Chondrocyte (in vitro differentiated cells): ENCODE results near the gene HBE1. TPM values are rescaled to one million over a fixed set of nuclear protein-coding genes. Genes with fewer than 3 reads are reported as not detected.

Experiments used
- DNase-seq: peaks from one replicate; pipeline ENCODE4 v3.0.0; 2021; ENCODE audit warnings: mixed read lengths, low spot score
- H3K27ac Mint-ChIP-seq: one replicate; pipeline ENCODE4 v1.8.0; 2021; ENCODE audit warnings: mild to moderate bottlenecking, moderate library complexity, mixed read lengths; ENCODE audit not compliant: unreplicated experiment
- H3K27me3 Mint-ChIP-seq: 2 replicates; pipeline ENCODE4 v1.8.0; 2021; ENCODE audit warnings: low read depth, mixed read lengths
- H3K36me3 Mint-ChIP-seq: 2 replicates; pipeline ENCODE4 v1.8.0; 2021; ENCODE audit warnings: low read depth, mixed read lengths
- H3K4me1 Mint-ChIP-seq: 2 replicates; pipeline ENCODE4 v1.8.0; 2021; ENCODE audit warnings: low read depth, mild to moderate bottlenecking, mixed read lengths
- H3K4me3 Mint-ChIP-seq: one replicate; pipeline ENCODE4 v1.8.0; 2021; ENCODE audit warnings: mild to moderate bottlenecking, moderate library complexity, mixed read lengths; ENCODE audit not compliant: unreplicated experiment
- H3K9me3 Mint-ChIP-seq: 2 replicates; pipeline ENCODE4 v1.8.0; 2021; ENCODE audit warnings: low read depth, mixed read lengths
- CTCF ChIP-seq: fragments of 200-600 bp; sonication (generic); IDR thresholded peaks from 2 replicates; pipeline ENCODE4 v1.5.0; 2021; ENCODE audit warnings: antibody characterized with exemption, mild to moderate bottlenecking, moderate library complexity
- total RNA-seq: library from RNA; stranded (reverse); gene quantifications from 3 replicates; pipeline ENCODE4 v1.2.1, GENCODE V29; 2021

The HBE1 gene
- total RNA-seq, 1 donor from 2014 or later = not detected

- Mint-ChIP-seq H3K9me3 (no peaks in the 10 kb centered on the region), H3K27ac (no peak overlapping the region), H3K4me1 (no peaks in the 10 kb centered on the region), H3K36me3 (no peaks in the 10 kb centered on the region), H3K4me3 (no peak overlapping the region), H3K27me3 (peaks cover 49% of the 10 kb centered on the region)
- no peak for DNase-seq
- no peak for TF ChIP-seq CTCF
These were observed 31.3 kb downstream of the HBE1 start for GRCh38 chr11:5238486-5238885.

- H3K27me3 Mint-ChIP-seq = peaks cover 44% of the 10 kb centered on the region
- DNase-seq = no peak
These were observed 32.3 kb downstream of the HBE1 start for GRCh38 chr11:5237420-5237819.

GRCh38 chr11:5235364-5236095 is 34.2 kb downstream of the HBE1 start:
- no peak for DNase-seq
- H3K27ac Mint-ChIP-seq = no peak overlapping the region
- H3K36me3 Mint-ChIP-seq = no peaks in the 10 kb centered on the region
- no peak overlapping the region for H3K4me3 Mint-ChIP-seq
- H3K27me3 Mint-ChIP-seq = peaks cover 34% of the 10 kb centered on the region
- H3K4me1 Mint-ChIP-seq = no peaks in the 10 kb centered on the region
- H3K9me3 Mint-ChIP-seq = no peaks in the 10 kb centered on the region
- TF ChIP-seq CTCF = no peak

More at GRCh38 chr11:5237420-5237819, 32.3 kb downstream of the HBE1 start:
- no peaks in the 10 kb centered on the region for H3K4me1 Mint-ChIP-seq
- H3K27ac Mint-ChIP-seq = no peak overlapping the region
- no peaks in the 10 kb centered on the region for H3K36me3 Mint-ChIP-seq
- H3K4me3 Mint-ChIP-seq = no peak overlapping the region
- H3K9me3 Mint-ChIP-seq = no peaks in the 10 kb centered on the region
- TF ChIP-seq CTCF = no peak

DNA sequence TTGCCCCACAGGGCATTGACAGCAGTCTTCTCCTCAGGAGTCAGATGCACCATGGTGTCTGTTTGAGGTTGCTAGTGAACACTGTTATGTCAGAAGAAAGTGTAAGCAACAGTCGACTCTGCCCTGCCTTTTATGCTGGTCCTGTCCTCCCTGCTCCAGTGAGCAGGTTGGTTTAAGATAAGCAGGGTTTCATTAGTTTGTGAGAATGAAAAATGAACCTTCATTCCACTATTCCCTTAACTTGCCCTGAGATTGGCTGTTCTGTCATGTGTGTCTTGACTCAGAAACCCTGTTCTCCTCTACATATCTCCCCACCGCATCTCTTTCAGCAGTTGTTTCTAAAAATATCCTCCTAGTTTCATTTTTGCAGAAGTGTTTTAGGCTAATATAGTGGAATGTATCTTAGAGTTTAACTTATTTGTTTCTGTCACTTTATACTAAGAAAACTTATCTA is 35.3 kb downstream of the HBE1 start, which contains the start of gene HBD:
Gene HBD, minus strand, starts transcription at position 103 of the 454 bp plus-strand sequence. Its CDS starts 50 bp downstream, at position 53.
- Mint-ChIP-seq H3K4me3 (no peak within 1 kb of the TSS), H3K9me3 (no peaks in the 10 kb centered on the region), H3K4me1 (no peaks in the 10 kb centered on the region), H3K27me3 (peaks cover 28% of the 10 kb centered on the region), H3K36me3 (no peaks in the 10 kb centered on the region), H3K27ac (no peak within 1 kb of the TSS)
- TF ChIP-seq CTCF = no peak
- DNase-seq = no peak

- Mint-ChIP-seq H3K27me3 (peaks cover 23% of the 10 kb centered on the region), H3K4me3 (no peak overlapping the region), H3K9me3 (no peaks in the 10 kb centered on the region), H3K36me3 (no peaks in the 10 kb centered on the region), H3K4me1 (no peaks in the 10 kb centered on the region), H3K27ac (no peak overlapping the region)
- DNase-seq = no peak
- no peak for TF ChIP-seq CTCF
These were observed 36.4 kb downstream of the HBE1 start for GRCh38 chr11:5233307-5233706.
